ENCODE measurements around the gene RHO.
"Not testable (repeated sequence)": the region's sequence is repeated elsewhere in the genome, so short reads cannot be mapped to it uniquely, and the experiment has no call there.

Gene RHO

GRCh38 chr3:129528589-129529100 is at the start of gene RHO:
RHO (plus strand) TSS chr3:129528639; CDS start chr3:129528734, 95 bp downstream.
- DNase-seq: no peak

- not testable (repeated sequence) for DNase-seq
Measured at GRCh38 chr3:129481225-129481765, 47.1 kb upstream of the RHO start.

GRCh38 chr3:129481766-129482332 is 46.6 kb upstream of the RHO start:
- no peak for DNase-seq

- peak; percentile 39 for DNase-seq
Measured at GRCh38 chr3:129482721-129483120, 45.7 kb upstream of the RHO start.

GRCh38 chr3:129483870-129484269 is 44.6 kb upstream of the RHO start:
- DNase-seq: no peak

GRCh38 chr3:129485146-129485545 is 43.3 kb upstream of the RHO start:
- not testable (repeated sequence) for DNase-seq

- DNase-seq: no peak
Measured at GRCh38 chr3:129485721-129486663, 42.4 kb upstream of the RHO start.

- no peak for DNase-seq
Measured at GRCh38 chr3:129486664-129487035, 41.8 kb upstream of the RHO start.

- no peak for DNase-seq
Measured at GRCh38 chr3:129487183-129487867, 41.1 kb upstream of the RHO start.

GRCh38 chr3:129487868-129488335 is 40.5 kb upstream of the RHO start:
- not testable (repeated sequence) for DNase-seq

GRCh38 chr3:129489258-129489657 is 39.2 kb upstream of the RHO start:
- DNase-seq: not testable (repeated sequence)

GRCh38 chr3:129490273-129490675 is 38.2 kb upstream of the RHO start:
- DNase-seq: peak; percentile 87

- not testable (repeated sequence) for DNase-seq
Measured at GRCh38 chr3:129491077-129491476, 37.4 kb upstream of the RHO start.

- DNase-seq: no peak
Measured at GRCh38 chr3:129491794-129492193, 36.6 kb upstream of the RHO start.

- DNase-seq: no peak
Measured at GRCh38 chr3:129492691-129493090, 35.7 kb upstream of the RHO start.

- DNase-seq: no peak
Measured at GRCh38 chr3:129493206-129493605, 35.2 kb upstream of the RHO start.

GRCh38 chr3:129494499-129494898 is 33.9 kb upstream of the RHO start:
- not testable (repeated sequence) for DNase-seq

- DNase-seq: not testable (repeated sequence)
Measured at GRCh38 chr3:129495006-129495639, 33.3 kb upstream of the RHO start.

GRCh38 chr3:129497876-129498275 is 30.6 kb upstream of the RHO start:
- DNase-seq: not testable (repeated sequence)

- not testable (repeated sequence) for DNase-seq
Measured at GRCh38 chr3:129498603-129499488, 29.6 kb upstream of the RHO start.

GRCh38 chr3:129499604-129500333 is 28.7 kb upstream of the RHO start:
- DNase-seq: not testable (repeated sequence)

Measured in 8988T (cell line).